HepG2 (cell line): ENCODE results near the gene DRAP1. TPM values are rescaled to one million over a fixed set of nuclear protein-coding genes. Genes with fewer than 3 reads are reported as not detected.

Experiments used
- ATAC-seq: fragments of 200-7000 bp; cut with Tn5 transposase; 3 replicates; pipeline ENCODE4 v1.9.1; 2020; ENCODE audit warnings: mild to moderate bottlenecking, moderate library complexity
- BruUV-seq: library from RNA; stranded (reverse); fragments of 400-500 nt; replicated peaks from 2 replicates; lab custom pipeline; 2021; lab: Mats Ljungman, UMichigan
- CTCF ChIA-PET: fragments of 300-600 bp; formaldehyde crosslinking; extraction: SDS; loops from one replicate; lab custom pipeline; 2021; ENCODE audit warnings: low total read pairs, inconsistent platforms, low intra/inter-chr PET ratio; lab: Yijun Ruan, JAX
- POLR2A ChIA-PET: fragments of 350-600 bp; sonication (Branson Sonifier 250); formaldehyde crosslinking; loops from one replicate; lab custom pipeline; 2020; ENCODE audit warnings: antibody characterized with exemption, inconsistent platforms; lab: Yijun Ruan, JAX
- DNase-seq: peaks from one replicate; pipeline ENCODE4 v3.0.0-alpha.2; 2015; ENCODE audit warnings: low spot score
- FAIRE-seq: peaks from 3 replicates; lab custom pipeline; 2011; peaks lifted over from hg19 to GRCh38; lab: Jason Lieb, UNC
- H2AFZ ChIP-seq: one replicate; pipeline ENCODE4 v1.6.1; 2011; ENCODE audit warnings: low read length, inconsistent platforms
- H3K27ac ChIP-seq: fragments of 300-600 bp; 3 replicates; pipeline ENCODE4 v1.8.0; 2011; ENCODE audit warnings: mixed run types, mild to moderate bottlenecking, mixed read lengths, low read length, inconsistent platforms; ENCODE audit not compliant: insufficient read depth; ENCODE audit errors: extremely low read length
- H3K27me3 ChIP-seq, 2 experiments: fragments of 200-600 bp in 1 of 2; 2 replicates in 1 of 2; 3 replicates in 1 of 2; pipeline versions ENCODE4 v1.6.0 to v1.8.0; 2011; ENCODE audit warnings: low read length in 2 of 2, mild to moderate bottlenecking in 2 of 2, moderate library complexity in 2 of 2, inconsistent platforms in 1 of 2; ENCODE audit not compliant: insufficient read depth in 2 of 2, control insufficient read depth in 1 of 2
- H3K36me3 ChIP-seq, 2 experiments: fragments of 200-600 bp in 1 of 2; replicated peaks in 1 of 2; 2 replicates in 1 of 2; 3 replicates in 1 of 2; pipeline versions ENCODE4 v1.5.1 to v1.8.0; 2011; ENCODE audit warnings: low read length in 2 of 2, inconsistent platforms in 1 of 2; ENCODE audit not compliant: insufficient read depth in 2 of 2, control insufficient read depth in 1 of 2
- H3K4me1 ChIP-seq: 2 replicates; pipeline ENCODE4 v1.5.1; 2012; ENCODE audit warnings: low read length, inconsistent platforms; ENCODE audit not compliant: insufficient read depth
- H3K4me2 ChIP-seq: 2 replicates; pipeline ENCODE4 v1.6.0; 2011; ENCODE audit warnings: low read depth, low read length, inconsistent platforms
- H3K4me3 ChIP-seq, 3 experiments: fragments of 200-600 bp in 1 of 3; sonication (generic), shearing (Covaris generic) in 1 of 3; replicated peaks in 1 of 3; 2 replicates each; pipeline ENCODE4 v1.5.1; 2011 to 2016; ENCODE audit warnings: low read length in 3 of 3, inconsistent platforms in 2 of 3, low read depth in 2 of 3, mild to moderate bottlenecking in 2 of 3, control low read depth in 1 of 3, mixed read lengths in 1 of 3; ENCODE audit not compliant: insufficient read depth in 1 of 3
- H3K79me2 ChIP-seq: one replicate; pipeline ENCODE4 v1.6.1; 2011; ENCODE audit warnings: low read length, inconsistent platforms; ENCODE audit not compliant: insufficient read depth
- H3K9ac ChIP-seq: 2 replicates; pipeline ENCODE4 v1.6.0; 2011; ENCODE audit warnings: mild to moderate bottlenecking, low read depth, low read length, inconsistent platforms; ENCODE audit not compliant: insufficient read depth
- H3K9me3 ChIP-seq: 2 replicates; pipeline ENCODE4 v1.5.1; 2012; ENCODE audit warnings: mild to moderate bottlenecking, low read length
- H4K20me1 ChIP-seq: 2 replicates; pipeline ENCODE4 v1.6.0; 2011; ENCODE audit warnings: inconsistent platforms, mild to moderate bottlenecking, low read length, moderate library complexity; ENCODE audit not compliant: insufficient read depth
- CHCHD3 ChIP-seq: sonication (generic); formaldehyde crosslinking; IDR thresholded peaks from 2 replicates; pipeline ENCODE4 v1.8.0; 2022; ENCODE audit warnings: mild to moderate bottlenecking, missing genetic modification reagents, moderate library complexity
- KDM5A ChIP-seq: fragments of 200-600 bp; sonication (generic); IDR thresholded peaks from 2 replicates; pipeline ENCODE4 v1.7.0; 2018; ENCODE audit warnings: antibody characterized with exemption, mild to moderate bottlenecking, low read length, borderline replicate concordance
- PREB ChIP-seq: sonication (generic); formaldehyde crosslinking; IDR thresholded peaks from 2 replicates; pipeline ENCODE4 v1.4.0; 2020; ENCODE audit warnings: missing genetic modification reagents
- ZKSCAN5 ChIP-seq: sonication (generic); formaldehyde crosslinking; IDR thresholded peaks from 2 replicates; pipeline ENCODE4 v1.5.1; 2020; ENCODE audit warnings: mild to moderate bottlenecking, missing genetic modification reagents
- ZNF180 ChIP-seq: sonication (generic); formaldehyde crosslinking; IDR thresholded peaks from 2 replicates; pipeline ENCODE4 v1.4.0; 2020; ENCODE audit warnings: low read depth, missing genetic modification reagents, borderline replicate concordance
- ZNF225 ChIP-seq: sonication (generic); formaldehyde crosslinking; IDR thresholded peaks from 2 replicates; pipeline ENCODE4 v1.4.0; 2020; ENCODE audit warnings: mild to moderate bottlenecking, missing genetic modification reagents
- ZNF263 ChIP-seq: sonication (generic); formaldehyde crosslinking; IDR thresholded peaks from 2 replicates; pipeline ENCODE4 v1.4.0; 2020; ENCODE audit warnings: missing genetic modification reagents
- WGBS: methylation state at CpG from one replicate; pipeline ENCODE4 v1.1.6; 2017; ENCODE audit warnings: low lambda C conversion rate; 5-methylcytosine and 5-hydroxymethylcytosine counted together
- in situ Hi-C: cut with HindIII; loops from 2 replicates; pipeline ENCODE4 v1.10.0; 2017; ENCODE audit warnings: low pct_unique_long_range_greater_than_20kb; ENCODE audit not compliant: extremely low pct_ligation_motif_present
- intact Hi-C: fragments of 100-400 bp; cut with micrococcal nuclease; formaldehyde crosslinking; loops from one replicate; pipeline ENCODE4 v1.10.0; 2022; ENCODE audit not compliant: unreplicated experiment
- polyA plus RNA-seq, 8 experiments: library from polyadenylated mRNA; depleted of rRNA in 3 of 8; stranded (reverse) in 7 of 8; unstranded in 1 of 8; fragments of >200 nt; fragmentation: Illumina TruSeq in 4 of 8; extraction: Trizol in 4 of 8; gene quantifications; 2 replicates each; pipeline versions ENCODE4 v1.2.1 to v1.2.3, GENCODE V29; 2011 to 2016; ENCODE audit warnings: low read depth in 4 of 8, missing spikeins in 1 of 8, mixed read lengths in 1 of 8; ENCODE audit not compliant: insufficient read depth in 1 of 8
- total RNA-seq, 5 experiments: library from RNA; depleted of rRNA; stranded (reverse); fragments of >200 nt; fragmentation: Illumina TruSeq; extraction: Trizol; gene quantifications; 2 replicates each; pipeline ENCODE4 v1.2.3, GENCODE V29; 2016; ENCODE audit warnings: low read depth in 1 of 5
- TF ChIP-seq, protein P1 (sequence below): sonication (generic); formaldehyde crosslinking; IDR thresholded peaks from 2 replicates; pipeline ENCODE4 v1.8.0; 2022; ENCODE audit warnings: missing genetic modification reagents, mild to moderate bottlenecking, inconsistent platforms, borderline replicate concordance

The DRAP1 gene
- total and polyA plus RNA-seq, 2 of the 13 experiments (the other 11 are each of a cell fraction or from before 2014, with no cell fraction given) = 46.8 to 52.3 TPM

DNA sequence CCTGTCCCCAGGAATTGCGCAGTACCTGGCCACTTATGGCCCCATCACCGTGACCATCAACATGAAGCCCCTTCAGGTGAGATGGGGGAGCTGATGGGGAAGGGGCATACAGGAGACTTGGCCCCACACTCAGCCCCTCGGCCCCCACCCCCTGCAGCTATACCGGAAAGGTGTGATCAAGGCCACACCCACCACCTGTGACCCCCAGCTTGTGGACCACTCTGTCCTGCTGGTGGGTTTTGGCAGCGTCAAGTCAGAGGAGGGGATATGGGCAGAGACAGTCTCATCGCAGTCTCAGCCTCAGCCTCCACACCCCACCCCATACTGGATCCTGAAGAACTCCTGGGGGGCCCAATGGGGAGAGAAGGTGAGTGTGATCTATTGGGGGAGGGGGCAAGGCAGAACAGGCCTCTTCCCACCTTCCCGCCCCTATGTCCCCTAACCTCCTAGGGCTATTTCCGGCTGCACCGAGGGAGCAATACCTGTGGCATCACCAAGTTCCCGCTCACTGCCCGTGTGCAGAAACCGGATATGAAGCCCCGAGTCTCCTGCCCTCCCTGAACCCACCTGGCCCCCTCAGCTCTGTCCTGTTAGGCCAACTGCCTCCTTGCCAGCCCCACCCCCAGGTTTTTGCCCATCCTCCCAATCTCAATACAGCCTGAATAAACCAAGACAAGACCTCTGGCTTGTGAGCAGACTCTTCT, 36.0 kb upstream of the DRAP1 start:
- Histone ChIP-seq H4K20me1 (no peaks in the 10 kb centered on the region), H3K4me1 (peaks cover 39% of the 10 kb centered on the region), H3K4me3 (no peak overlapping the region), H3K36me3 (peaks cover 4 to 19% of the 10 kb centered on the region in 2 experiments; a peak in 4 of 5 replicates), H2AFZ (no peak overlapping the region), H3K9me3 (no peaks in the 10 kb centered on the region), H3K27ac (no peak overlapping the region), H3K9ac (no peak overlapping the region), H3K79me2 (no peaks in the 10 kb centered on the region), H3K4me2 (no peak overlapping the region), H3K27me3 (no peaks in the 10 kb centered on the region; a peak in 1 of 5 replicates)
- FAIRE-seq (no peak), DNase-seq (no peak), ATAC-seq (no peak)
- ChIA-PET CTCF (interaction anchor here (1.7 to 2.9 kb wide), 3 partner anchors 23 to 177 kb away, joined by 6 to 77 read pairs (median 7); partner anchors contain the start of gene MUS81), POLR2A (no interaction called here)
- no TSS peak for BruUV-seq
- 94% methylated on average over 10 of the region's 13 CpGs for WGBS
- in situ Hi-C loops (loop anchor here (5.0 kb wide), 1 partner anchor 104 kb away; no protein-coding TSS in a partner anchor), intact Hi-C loops (no loop called here)
- TF ChIP-seq ZNF225 (no peak), ZNF180 (CRISPR knock-in tag) (no peak), KDM5A (no peak), ZKSCAN5 (no peak), PREB (no peak), ZNF263 (CRISPR knock-in tag) (no peak), CHCHD3 (no peak)
- TF ChIP-seq, protein P1, sequence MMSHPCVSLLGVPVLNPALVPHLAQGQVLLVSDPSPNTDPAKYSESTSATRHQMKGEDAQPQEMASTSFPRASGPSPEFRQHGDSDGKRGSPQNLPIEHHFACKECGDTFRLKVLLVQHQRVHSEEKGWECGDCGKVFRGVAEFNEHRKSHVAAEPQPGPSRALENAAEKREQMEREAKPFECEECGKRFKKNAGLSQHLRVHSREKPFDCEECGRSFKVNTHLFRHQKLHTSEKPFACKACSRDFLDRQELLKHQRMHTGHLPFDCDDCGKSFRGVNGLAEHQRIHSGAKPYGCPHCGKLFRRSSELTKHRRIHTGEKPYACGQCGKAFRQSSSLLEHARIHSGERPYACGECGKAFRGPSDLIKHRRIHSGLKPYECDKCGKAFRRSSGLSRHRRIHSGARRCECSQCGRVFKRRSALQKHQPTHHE (CRISPR knock-in tag) = no peak
